T-helper 1 cell treated with Interleukin-12 subunit alpha and Interleukin-12 subunit beta and Interleukin-4 antibody, amounts not matched to agents 30 ng/mL and 1 ng/mL, for 36 hours (primary cell): ENCODE data around the gene PRKACA. TPM values are rescaled to one million over a fixed set of nuclear protein-coding genes. Genes with fewer than 3 reads are reported as not detected.
"Not testable (repeated sequence)": the region's sequence is repeated elsewhere in the genome, so short reads cannot be mapped to it uniquely, and the experiment has no call there.

Experiments used
- intact Hi-C: fragments of 100-400 bp; cut with micrococcal nuclease; formaldehyde crosslinking; loops from one replicate; pipeline ENCODE4 v1.15.1; 2024
- total RNA-seq: library from RNA; stranded (reverse); gene quantifications from 2 replicates; pipeline ENCODE4 v1.2.3, GENCODE V29; 2022

PRKACA gene
- total RNA-seq, 1 donor from 2014 or later, result 66.4 TPM

- intact Hi-C loops, result no loop called here
These were observed 64.1 kb downstream of the PRKACA start for GRCh38 chr19:14053500-14053899.

- intact Hi-C loops, result no loop called here
These were observed 64.5 kb downstream of the PRKACA start for GRCh38 chr19:14053032-14053431.

GRCh38 chr19:14052470-14052869, 65.1 kb downstream of the PRKACA start:
- intact Hi-C loops, result no loop called here

- intact Hi-C loops, result no loop called here
These were observed 65.6 kb downstream of the PRKACA start for GRCh38 chr19:14051980-14052379.

- intact Hi-C loops, result not testable (repeated sequence)
These were observed 66.6 kb downstream of the PRKACA start for GRCh38 chr19:14050961-14051360.

- intact Hi-C loops, result no loop called here
These were observed 67.0 kb downstream of the PRKACA start for GRCh38 chr19:14050512-14050911.

- intact Hi-C loops, result loop anchor here (1.0 to 2.0 kb wide), 4 partner anchors 27 to 168 kb away; partner anchors contain the start of genes DCAF15 and RFX1
These were observed 69.0 kb downstream of the PRKACA start for GRCh38 chr19:14048443-14049153.

GRCh38 chr19:14047866-14048265, 69.7 kb downstream of the PRKACA start:
- intact Hi-C loops, result loop anchor here (1.0 to 2.0 kb wide), 4 partner anchors 27 to 168 kb away; partner anchors contain the start of genes DCAF15 and RFX1

GRCh38 chr19:14042659-14043608, 74.6 kb downstream of the PRKACA start:
- intact Hi-C loops, result loop anchor here (1.0 kb wide), 2 partner anchors 11 to 163 kb away; no protein-coding TSS in a partner anchor

Other genes starting within 250 kb of the PRKACA start
- 0.98 and 1.0 TPM in 2 replicates for gene NANOS3, start 240.6 kb downstream of the PRKACA start, total RNA-seq
- gene BRME1, start 211.6 kb downstream of the PRKACA start, total RNA-seq, result 8.3 and 9.8 TPM in 2 replicates
- gene CC2D1A, start 211.6 kb downstream of the PRKACA start, total RNA-seq, result 36.3 and 37.0 TPM in 2 replicates
- gene PODNL1, start 179.3 kb downstream of the PRKACA start, total RNA-seq, result 0.10 and 0.42 TPM in 2 replicates
- 69.3 and 76.4 TPM in 2 replicates for gene DCAF15, start 165.3 kb downstream of the PRKACA start, total RNA-seq
- gene RFX1, start 111.4 kb downstream of the PRKACA start, total RNA-seq, result 15.9 and 16.2 TPM in 2 replicates
- not detected in 2 replicates for gene RLN3, start 89.6 kb downstream of the PRKACA start, total RNA-seq
- gene IL27RA, start 86.0 kb downstream of the PRKACA start, total RNA-seq, result 146 and 147 TPM in 2 replicates
- gene PALM3, start 55.7 kb downstream of the PRKACA start, total RNA-seq, result not detected in 2 replicates
- 1.5 and 1.8 TPM in 2 replicates for gene MISP3, start 45.0 kb downstream of the PRKACA start, total RNA-seq
- gene C19orf67, start 32.0 kb downstream of the PRKACA start, total RNA-seq, result 0.32 and 0.34 TPM in 2 replicates
- 68.7 and 68.8 TPM in 2 replicates for gene SAMD1, start 27.0 kb downstream of the PRKACA start, total RNA-seq
- gene ASF1B, start 18.8 kb upstream of the PRKACA start, total RNA-seq, result 71.8 and 78.9 TPM in 2 replicates
- gene ADGRL1, start 88.4 kb upstream of the PRKACA start, total RNA-seq, result 7.6 and 8.1 TPM in 2 replicates